ENCODE data around the gene IFT27. TPM values are rescaled to one million over a fixed set of nuclear protein-coding genes. Genes with fewer than 3 reads are reported as not detected.

IFT27 gene
- total RNA-seq (2021) (74.2 and 84.2 TPM in 2 replicates), Bru-seq, nascent RNA (percentile 61 among the genes with signal in this experiment), BruChase-seq, experiment 1, labeled RNA remaining after a 2-hour chase (percentile 70 among the genes with signal in this experiment), BruChase-seq, experiment 2, labeled RNA remaining after a 6-hour chase (percentile 68 among the genes with signal in this experiment)
- long read RNA-seq, transcript IFT27-205 (7 exons, 1,095 nt), result major isoform, 158 of 229 reads
- long read RNA-seq, partial matches to known transcripts, result 44 of 229 reads
- long read RNA-seq, other reads (novel, unspliced or antisense), result 26 of 229 reads

- intact Hi-C loops (cut with micrococcal nuclease; ENCODE audit: unreplicated experiment), result loop anchor here (1.0 kb wide), 2 partner anchors 230 to 420 kb away; no protein-coding TSS in a partner anchor
- POLR2A ChIA-PET (ENCODE audit: unreplicated experiment), result interaction anchor here (0.5 to 1.5 kb wide), 18 partner anchors 13 to 1235 kb away, joined by 3 to 14 read pairs (median 6); partner anchors contain the start of genes EIF3D, FOXRED2 and RASD2
- H2AFZ ChIP-seq, result peak within 1 kb of the TSS; percentile 89
These were observed at the start of gene IFT27 for GRCh38 chr22:36775964-36776669. Gene IFT27, minus strand, starts transcription at chr22:36776119. Its CDS starts 412 bp downstream, at chr22:36775707.

GRCh38 chr22:36824655-36825054 is 48.7 kb upstream of the IFT27 start:
- CTCF ChIA-PET, result no interaction called here
- DNase-seq, result no peak
- peaks cover 3% of the 10 kb centered on the region; the same call in 1 of the 2 replicates for H3K9me3 ChIP-seq (ENCODE audit: insufficient read depth, low read depth)
- H3K27me3 ChIP-seq (ENCODE audit: insufficient read depth, low read depth), result peaks cover 12% of the 10 kb centered on the region; the same call in 1 of the 2 replicates
- no peaks in the 10 kb centered on the region for H3K9me2 ChIP-seq (ENCODE audit: insufficient read depth)
- no peaks in the 10 kb centered on the region for H3K36me3 ChIP-seq (ENCODE audit: low read depth)
- peaks cover 4% of the 10 kb centered on the region; the same call in 1 of the 2 replicates for H3K4me1 ChIP-seq (replicated peaks; ENCODE audit: insufficient read depth)
- no peaks in the 10 kb centered on the region for H4K20me1 ChIP-seq (ENCODE audit: insufficient read depth)
- intact Hi-C loops (cut with micrococcal nuclease; ENCODE audit: unreplicated experiment), result no loop called here
- 0 out of 2 replicates have a peak, but pooled peaks cover 3% of the 10 kb centered on the region for H3F3A ChIP-seq (ENCODE audit: insufficient read depth, low read depth)
- BruUV-seq (replicated peaks), result no TSS peak
- H2AFZ ChIP-seq, result no peak overlapping the region
- no peak overlapping the region for H3K4me3 ChIP-seq
- H3K27ac ChIP-seq, result no peak overlapping the region
- no peak overlapping the region for H3K4me2 ChIP-seq
- POLR2A ChIA-PET (ENCODE audit: unreplicated experiment), result no interaction called here
- no peaks in the 10 kb centered on the region for H3K79me2 ChIP-seq (ENCODE audit: low read depth)
- TF ChIP-seq CTCF (conservative IDR thresholded peaks at IDR 0.05) (no peak), EZH2 (IDR thresholded peaks at IDR 0.05; ENCODE audit: low read depth) (no peak)

More at GRCh38 chr22:36775964-36776669, at the start of gene IFT27:
- no peaks in the 10 kb centered on the region for H3K36me3 ChIP-seq (ENCODE audit: low read depth)
- H3K9me3 ChIP-seq (ENCODE audit: insufficient read depth, low read depth), result no peaks in the 10 kb centered on the region
- peak within 1 kb of the TSS; percentile 76 for H3K4me3 ChIP-seq
- CTCF ChIA-PET, result interaction anchor here (0.5 to 1.5 kb wide), 13 partner anchors 19 to 764 kb away, joined by 3 to 11 read pairs (median 4); partner anchors contain the start of gene TST
- no peak within 1 kb of the TSS for H3K27ac ChIP-seq
- DNase-seq, result peak; percentile 99 to 100
- H3K79me2 ChIP-seq (ENCODE audit: low read depth), result no peaks in the 10 kb centered on the region
- peaks cover 13% of the 10 kb centered on the region for H3K4me1 ChIP-seq (replicated peaks; ENCODE audit: insufficient read depth)
- TF ChIP-seq EZH2 (IDR thresholded peaks at IDR 0.05; ENCODE audit: low read depth) (no peak), CTCF (conservative IDR thresholded peaks at IDR 0.05) (no peak)
- no peaks in the 10 kb centered on the region for H3K27me3 ChIP-seq (ENCODE audit: insufficient read depth, low read depth)
- H3F3A ChIP-seq (ENCODE audit: insufficient read depth, low read depth), result no peaks in the 10 kb centered on the region
- H3K9me2 ChIP-seq (ENCODE audit: insufficient read depth), result no peaks in the 10 kb centered on the region
- BruUV-seq (replicated peaks), result no TSS peak
- no peaks in the 10 kb centered on the region for H4K20me1 ChIP-seq (ENCODE audit: insufficient read depth)
- H3K4me2 ChIP-seq, result peak within 1 kb of the TSS; percentile 93

GRCh38 chr22:36823186-36823839 is 47.4 kb upstream of the IFT27 start:
- no peak overlapping the region for H2AFZ ChIP-seq
- H4K20me1 ChIP-seq (ENCODE audit: insufficient read depth), result no peaks in the 10 kb centered on the region
- H3K9me3 ChIP-seq (ENCODE audit: insufficient read depth, low read depth), result no peaks in the 10 kb centered on the region
- no peak for TF ChIP-seq EZH2 (IDR thresholded peaks at IDR 0.05; ENCODE audit: low read depth)
- no peak overlapping the region for H3K4me3 ChIP-seq
- no peaks in the 10 kb centered on the region; the same call in 1 of the 2 replicates for H3K4me1 ChIP-seq (replicated peaks; ENCODE audit: insufficient read depth)
- DNase-seq, result no peak
- H3K4me2 ChIP-seq, result no peak overlapping the region
- no TSS peak for BruUV-seq (replicated peaks)
- no peaks in the 10 kb centered on the region for H3F3A ChIP-seq (ENCODE audit: insufficient read depth, low read depth)
- H3K36me3 ChIP-seq (ENCODE audit: low read depth), result no peaks in the 10 kb centered on the region
- intact Hi-C loops (cut with micrococcal nuclease; ENCODE audit: unreplicated experiment), result no loop called here
- H3K27me3 ChIP-seq (ENCODE audit: insufficient read depth, low read depth), result peaks cover 25% of the 10 kb centered on the region
- no peaks in the 10 kb centered on the region for H3K79me2 ChIP-seq (ENCODE audit: low read depth)
- ChIA-PET POLR2A (ENCODE audit: unreplicated experiment) (interaction anchor here (0.7 kb wide), 1 partner anchor 530 kb away, joined by 6 read pairs; no protein-coding TSS in a partner anchor), CTCF (interaction anchor here (0.6 kb wide), 1 partner anchor 9 kb away, joined by 3 read pairs; no protein-coding TSS in a partner anchor)
- H3K9me2 ChIP-seq (ENCODE audit: insufficient read depth), result no peaks in the 10 kb centered on the region
- no peak overlapping the region for H3K27ac ChIP-seq
